Colonic mucosa (tissue), 4 donors: Measurements from ENCODE around the gene RAB1B. TPM values are rescaled to one million over a fixed set of nuclear protein-coding genes. Genes with fewer than 3 reads are reported as not detected.
"Not testable (repeated sequence)": the region's sequence is repeated elsewhere in the genome, so short reads cannot be mapped to it uniquely, and the experiment has no call there.

Source experiments
- DNase-seq: peaks from one replicate; pipeline ENCODE4 v3.0.0-alpha.2; 2020
- H3K27ac ChIP-seq: fragments of 200-600 bp; one replicate; pipeline ENCODE4 v1.8.0; 2021
- H3K27me3 ChIP-seq: fragments of 200-600 bp; one replicate; pipeline ENCODE4 v1.8.0; 2021
- H3K36me3 ChIP-seq: fragments of 200-600 bp; one replicate; pipeline ENCODE4 v1.8.0; 2021
- H3K4me1 ChIP-seq: fragments of 200-600 bp; one replicate; pipeline ENCODE4 v1.8.0; 2021; ENCODE audit warnings: mild to moderate bottlenecking
- H3K4me3 ChIP-seq: fragments of 200-600 bp; one replicate; pipeline ENCODE4 v1.8.0; 2021
- H3K9ac ChIP-seq, 2 donors: one replicate each; pipeline ENCODE4 v1.7.0; 2013; ENCODE audit warnings: control low read depth in 2 of 2, low read depth in 2 of 2, low read length in 2 of 2
- H3K9me3 ChIP-seq: fragments of 200-600 bp; one replicate; pipeline ENCODE4 v1.8.0; 2021
- CTCF ChIP-seq: fragments of 200-600 bp; IDR thresholded peaks from one replicate; pipeline ENCODE4 v1.8.0; 2022; ENCODE audit warnings: antibody characterized with exemption, mild to moderate bottlenecking
- intact Hi-C: fragments of 100-400 bp; cut with DNase I; formaldehyde crosslinking; loops from one replicate; pipeline ENCODE4 v1.14.1; 2022
- total RNA-seq, 2 donors: library from RNA; stranded (reverse); fragmentation: NEBNext Ultra II Directional in 1 of 2; extraction: Animal tissue kit (Norgen Biotek cat#: 25700) in 1 of 2; gene quantifications; one replicate each; pipeline ENCODE4 v1.2.1, GENCODE V29; 2021
- donor health status: healthy.
- donor health status: DM: no; HTN: no; CAD: no.
- donor health status: DM: no; HTN: no; CAD: no.

The RAB1B gene
- total RNA-seq, 2 donors from 2014 or later, result 212 to 243 TPM

GRCh38 chr11:66275396-66275795 is 7.0 kb downstream of the RAB1B start:
- no peaks in the 10 kb centered on the region for H3K9me3 ChIP-seq
- no peak for DNase-seq
- H3K4me3 ChIP-seq, result no peak overlapping the region
- peaks cover 13% of the 10 kb centered on the region for H3K36me3 ChIP-seq
- H3K9ac ChIP-seq, result no peak overlapping the region
- intact Hi-C loops, result no loop called here
- H3K27me3 ChIP-seq, result no peaks in the 10 kb centered on the region
- H3K4me1 ChIP-seq, result no peaks in the 10 kb centered on the region
- TF ChIP-seq CTCF, result no peak
- H3K27ac ChIP-seq, result no peak overlapping the region

DNA sequence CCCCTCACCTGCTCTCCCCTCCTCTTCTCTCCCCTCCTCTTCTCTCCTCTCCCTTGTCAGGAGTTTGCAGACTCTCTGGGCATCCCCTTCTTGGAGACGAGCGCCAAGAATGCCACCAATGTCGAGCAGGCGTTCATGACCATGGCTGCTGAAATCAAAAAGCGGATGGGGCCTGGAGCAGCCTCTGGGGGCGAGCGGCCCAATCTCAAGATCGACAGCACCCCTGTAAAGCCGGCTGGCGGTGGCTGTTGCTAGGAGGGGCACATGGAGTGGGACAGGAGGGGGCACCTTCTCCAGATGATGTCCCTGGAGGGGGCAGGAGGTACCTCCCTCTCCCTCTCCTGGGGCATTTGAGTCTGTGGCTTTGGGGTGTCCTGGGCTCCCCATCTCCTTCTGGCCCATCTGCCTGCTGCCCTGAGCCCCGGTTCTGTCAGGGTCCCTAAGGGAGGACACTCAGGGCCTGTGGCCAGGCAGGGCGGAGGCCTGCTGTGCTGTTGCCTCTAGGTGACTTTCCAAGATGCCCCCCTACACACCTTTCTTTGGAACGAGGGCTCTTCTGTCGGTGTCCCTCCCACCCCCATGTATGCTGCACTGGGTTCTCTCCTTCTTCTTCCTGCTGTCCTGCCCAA is 7.7 kb downstream of the RAB1B start:
- H3K4me3 ChIP-seq, result no peak overlapping the region
- intact Hi-C loops, result no loop called here
- H3K4me1 ChIP-seq, result no peaks in the 10 kb centered on the region
- peaks cover 13% of the 10 kb centered on the region for H3K36me3 ChIP-seq
- no peak for DNase-seq
- H3K27me3 ChIP-seq, result no peaks in the 10 kb centered on the region
- H3K27ac ChIP-seq, result no peak overlapping the region
- TF ChIP-seq CTCF, result no peak
- H3K9ac ChIP-seq, result no peak overlapping the region
- no peaks in the 10 kb centered on the region for H3K9me3 ChIP-seq

DNA sequence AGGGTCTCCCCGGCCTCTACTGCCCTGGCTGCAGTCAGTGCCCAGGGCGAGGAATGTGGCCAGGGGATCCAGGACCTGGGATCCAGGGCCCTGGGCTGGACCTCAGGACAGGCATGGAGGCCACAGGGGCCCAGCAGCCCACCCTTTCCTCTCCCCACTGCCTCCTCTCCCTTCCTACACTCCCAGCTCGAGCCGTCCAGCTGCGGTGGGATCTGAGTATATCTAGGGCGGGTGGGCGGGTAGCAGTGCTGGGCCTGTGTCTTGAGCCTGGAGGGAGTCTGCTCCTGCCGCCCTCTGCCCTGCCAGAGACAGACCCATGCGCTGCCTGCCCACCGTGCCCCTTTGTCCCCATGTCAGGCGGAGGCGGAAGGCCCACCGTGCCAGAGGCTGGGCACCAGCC is 8.2 kb downstream of the RAB1B start:
- DNase-seq, H3K9ac ChIP-seq, H3K27ac ChIP-seq, H3K4me1 ChIP-seq, H3K9me3 ChIP-seq, H3K27me3 ChIP-seq, intact Hi-C loops, H3K4me3 ChIP-seq: not testable (repeated sequence)
- peaks cover 13% of the 10 kb centered on the region for H3K36me3 ChIP-seq

DNA sequence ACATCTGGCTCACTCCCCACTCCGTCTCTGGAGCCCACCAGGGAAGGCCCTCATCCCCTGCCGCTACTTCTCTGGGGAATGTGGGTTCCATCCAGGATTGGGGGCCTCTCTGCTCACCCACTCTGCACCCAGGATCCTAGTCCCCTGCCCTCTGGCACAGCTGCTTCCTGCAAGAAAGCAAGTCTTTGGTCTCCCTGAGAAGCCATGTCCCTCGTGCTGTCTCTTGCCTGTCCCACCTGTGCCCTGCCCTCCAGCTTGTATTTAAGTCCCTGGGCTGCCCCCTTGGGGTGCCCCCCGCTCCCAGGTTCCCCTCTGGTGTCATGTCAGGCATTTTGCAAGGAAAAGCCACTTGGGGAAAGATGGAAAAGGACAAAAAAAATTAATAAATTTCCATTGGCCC is 8.6 kb downstream of the RAB1B start:
- H3K27me3 ChIP-seq, H3K9ac ChIP-seq, H3K27ac ChIP-seq, H3K9me3 ChIP-seq, H3K4me1 ChIP-seq, intact Hi-C loops, H3K4me3 ChIP-seq, DNase-seq: not testable (repeated sequence)
- H3K36me3 ChIP-seq, result peaks cover 13% of the 10 kb centered on the region

DNA sequence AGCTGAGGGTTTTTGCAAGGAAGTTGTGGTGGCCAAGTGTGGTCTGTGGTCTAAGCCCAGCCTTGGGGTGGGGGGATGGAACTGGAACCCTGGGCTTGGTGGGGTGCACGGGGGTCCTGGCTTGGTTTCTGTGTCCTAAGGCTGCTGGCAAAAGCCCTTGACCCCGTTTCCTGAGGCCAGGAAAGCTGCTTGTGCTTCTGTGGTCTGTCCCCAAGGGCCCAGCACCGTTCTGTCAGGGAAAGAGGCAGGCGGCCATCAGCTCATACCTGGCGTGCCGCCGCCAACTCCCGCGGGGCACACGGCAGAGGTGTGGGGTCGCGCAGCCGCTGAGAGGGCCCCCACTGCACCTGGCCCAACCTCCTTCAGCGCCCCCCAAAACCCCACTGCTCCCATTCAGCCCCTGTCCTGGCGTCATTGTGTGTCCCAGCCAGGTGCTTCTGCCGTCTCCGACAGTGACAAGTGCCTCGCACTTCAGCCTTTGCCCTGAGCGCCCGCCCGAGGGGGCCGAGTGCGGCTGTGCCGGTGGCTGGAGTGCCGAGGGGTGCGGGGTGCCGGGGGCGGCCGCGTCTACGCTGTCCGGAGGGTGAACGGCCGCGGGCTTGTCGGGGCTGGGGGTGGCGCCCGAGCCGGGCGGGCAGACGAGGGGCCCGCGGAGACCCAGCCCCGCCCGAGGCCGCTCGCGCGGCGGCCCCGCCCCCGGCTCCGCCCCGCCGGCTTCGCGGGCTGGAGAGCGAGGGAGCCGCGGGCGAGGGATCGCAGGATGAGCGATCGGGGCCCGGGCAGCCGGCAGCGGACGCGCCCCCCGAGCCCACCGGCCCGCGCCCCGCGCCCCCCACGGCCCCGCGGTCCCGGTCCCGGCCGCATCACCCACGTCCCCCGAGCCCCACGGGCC is 9.3 kb downstream of the RAB1B start, which contains the start of gene CNIH2:
TSS of gene CNIH2 (plus strand) at position 705 of the 892 bp plus-strand sequence. CDS start 282 bp downstream, outside the sequence.
- Histone ChIP-seq H3K9me3 (no peaks in the 10 kb centered on the region), H3K27me3 (no peaks in the 10 kb centered on the region), H3K9ac (peak within 1 kb of the TSS in 1 of 2 donors; percentile 8), H3K27ac (no peak within 1 kb of the TSS), H3K36me3 (peaks cover 13% of the 10 kb centered on the region), H3K4me3 (peak within 1 kb of the TSS; percentile 24), H3K4me1 (no peaks in the 10 kb centered on the region)
- no peak for TF ChIP-seq CTCF
- no peak for DNase-seq
- intact Hi-C loops, result no loop called here

GRCh38 chr11:66278363-66279091 is 10.1 kb downstream of the RAB1B start:
- Histone ChIP-seq H3K36me3 (peaks cover 8% of the 10 kb centered on the region), H3K9me3 (no peaks in the 10 kb centered on the region), H3K4me1 (no peaks in the 10 kb centered on the region), H3K9ac (no peak overlapping the region), H3K27ac (no peak overlapping the region), H3K27me3 (no peaks in the 10 kb centered on the region), H3K4me3 (no peak overlapping the region)
- intact Hi-C loops, result no loop called here
- no peak for TF ChIP-seq CTCF
- no peak for DNase-seq
